ENCODE data around the gene PSAP. TPM values are rescaled to one million over a fixed set of nuclear protein-coding genes. Genes with fewer than 3 reads are reported as not detected.
"Not testable (repeated sequence)": the region's sequence is repeated elsewhere in the genome, so short reads cannot be mapped to it uniquely, and the experiment has no call there.

PSAP gene
- total and polyA plus RNA-seq, 2 experiments from 2014 or later: 686 to 987 TPM

- Histone ChIP-seq H3K4me1 (ENCODE audit: insufficient read depth) (no peaks in the 10 kb centered on the region), H3K9me3 (ENCODE audit: low read depth) (no peaks in the 10 kb centered on the region), H3K27me3 (no peaks in the 10 kb centered on the region), H3K9me2 (replicated peaks; ENCODE audit: insufficient read depth) (no peaks in the 10 kb centered on the region), H3K36me3 (replicated peaks; ENCODE audit: insufficient read depth, low read depth) (no peaks in the 10 kb centered on the region), H4K20me1 (ENCODE audit: insufficient read depth, poor library complexity, severe bottlenecking) (no peaks in the 10 kb centered on the region), H3K27ac (no peak overlapping the region), H3K4me3 (no peak overlapping the region), H3K4me2 (no peak overlapping the region), H3K79me2 (no peaks in the 10 kb centered on the region), H2AFZ (no peak overlapping the region)
- TF ChIP-seq CTCF (IDR thresholded peaks at IDR 0.05; ENCODE audit: poor library complexity): no peak
- no peak for TF ChIP-seq EZH2phosphoT487 (IDR thresholded peaks at IDR 0.05; ENCODE audit: low read depth, severe bottlenecking, unreplicated experiment)
- no peak for TF ChIP-seq EZH2 (IDR thresholded peaks at IDR 0.05; ENCODE audit: borderline replicate concordance)
- DNase-seq (ENCODE audit: low spot score): no peak
- WGBS (ENCODE audit: low lambda C conversion rate, missing lambda C conversion rate): 80% methylated on average over 12 of the region's 13 CpGs
Measured at GRCh38 chr10:71880425-71881306, 29.6 kb upstream of the PSAP start.

- no peaks in the 10 kb centered on the region for H3K36me3 ChIP-seq (replicated peaks; ENCODE audit: insufficient read depth, low read depth)
- no peaks in the 10 kb centered on the region for H3K79me2 ChIP-seq
- H3K4me2 ChIP-seq: no peak overlapping the region
- H3K27me3 ChIP-seq: no peaks in the 10 kb centered on the region
- H3K4me1 ChIP-seq (ENCODE audit: insufficient read depth): no peaks in the 10 kb centered on the region
- no peak overlapping the region for H3K4me3 ChIP-seq
- no peak overlapping the region for H2AFZ ChIP-seq
- no peak for DNase-seq (ENCODE audit: low spot score)
- H3K9me2 ChIP-seq (replicated peaks; ENCODE audit: insufficient read depth): no peaks in the 10 kb centered on the region
- WGBS (ENCODE audit: low lambda C conversion rate, missing lambda C conversion rate): 29% methylated on average over 18 of the region's 18 CpGs
- H3K9me3 ChIP-seq (ENCODE audit: low read depth): no peaks in the 10 kb centered on the region
- no peak overlapping the region for H3K27ac ChIP-seq
- TF ChIP-seq CTCF (IDR thresholded peaks at IDR 0.05; ENCODE audit: poor library complexity): no peak
- no peak for TF ChIP-seq EZH2phosphoT487 (IDR thresholded peaks at IDR 0.05; ENCODE audit: low read depth, severe bottlenecking, unreplicated experiment)
- no peak for TF ChIP-seq EZH2 (IDR thresholded peaks at IDR 0.05; ENCODE audit: borderline replicate concordance)
- H4K20me1 ChIP-seq (ENCODE audit: insufficient read depth, poor library complexity, severe bottlenecking): no peaks in the 10 kb centered on the region
Measured at GRCh38 chr10:71878327-71879034, 27.4 kb upstream of the PSAP start.

GRCh38 chr10:71877821-71878220, 26.8 kb upstream of the PSAP start:
- no peak for TF ChIP-seq EZH2phosphoT487 (IDR thresholded peaks at IDR 0.05; ENCODE audit: low read depth, severe bottlenecking, unreplicated experiment)
- no peak for TF ChIP-seq EZH2 (IDR thresholded peaks at IDR 0.05; ENCODE audit: borderline replicate concordance)
- no peak for TF ChIP-seq CTCF (IDR thresholded peaks at IDR 0.05; ENCODE audit: poor library complexity)
- Histone ChIP-seq H3K27me3 (no peaks in the 10 kb centered on the region), H3K4me3 (no peak overlapping the region), H3K4me2 (no peak overlapping the region), H3K9me2 (replicated peaks; ENCODE audit: insufficient read depth) (no peaks in the 10 kb centered on the region), H3K36me3 (replicated peaks; ENCODE audit: insufficient read depth, low read depth) (no peaks in the 10 kb centered on the region), H3K27ac (no peak overlapping the region), H2AFZ (no peak overlapping the region), H4K20me1 (ENCODE audit: insufficient read depth, poor library complexity, severe bottlenecking) (no peaks in the 10 kb centered on the region), H3K9me3 (ENCODE audit: low read depth) (no peaks in the 10 kb centered on the region), H3K79me2 (no peaks in the 10 kb centered on the region), H3K4me1 (ENCODE audit: insufficient read depth) (no peaks in the 10 kb centered on the region)
- no peak for DNase-seq (ENCODE audit: low spot score)
- 84% methylated on average over 4 of the region's 4 CpGs for WGBS (ENCODE audit: low lambda C conversion rate, missing lambda C conversion rate)

- 83% methylated on average over 13 of the region's 13 CpGs for WGBS (ENCODE audit: low lambda C conversion rate, missing lambda C conversion rate)
- not testable (repeated sequence) for H3K4me1 ChIP-seq (ENCODE audit: insufficient read depth); DNase-seq (ENCODE audit: low spot score); H3K9me2 ChIP-seq (replicated peaks; ENCODE audit: insufficient read depth); H4K20me1 ChIP-seq (ENCODE audit: insufficient read depth, poor library complexity, severe bottlenecking); H3K4me3 ChIP-seq; H2AFZ ChIP-seq; H3K27ac ChIP-seq; H3K4me2 ChIP-seq; H3K79me2 ChIP-seq; H3K27me3 ChIP-seq; H3K36me3 ChIP-seq (replicated peaks; ENCODE audit: insufficient read depth, low read depth); H3K9me3 ChIP-seq (ENCODE audit: low read depth)
Measured at GRCh38 chr10:71874680-71875354, 23.8 kb upstream of the PSAP start.

Measured in hepatocyte (in vitro differentiated cells).